NCI-H1417 (cell line): ENCODE measurements around the gene KAT2B.

ENCODE experiments used
- DNase-seq, 3 experiments: peaks; one replicate each; lab custom pipeline; 2025; lab: John Stamatoyannopoulos, UW

The KAT2B gene

DNA sequence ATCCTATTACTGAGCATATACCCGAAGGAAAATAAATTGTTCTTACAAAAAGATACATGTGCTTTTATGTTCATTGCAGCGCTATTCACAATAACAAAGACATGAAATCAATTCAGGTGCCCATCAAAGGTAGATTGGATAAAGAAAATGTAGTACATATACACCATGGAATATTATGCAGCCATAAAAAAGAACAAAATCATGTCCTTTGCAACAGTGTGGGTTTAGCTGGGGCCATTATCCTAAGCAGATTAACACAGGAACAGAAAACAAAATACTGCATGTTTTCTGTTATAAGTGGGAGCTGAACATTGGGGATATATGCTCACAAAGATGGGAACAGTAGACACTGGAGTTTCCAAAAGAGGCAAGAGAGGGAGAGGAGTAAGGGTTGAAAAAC, 103.3 kb downstream of the KAT2B start:
- no peak for DNase-seq

DNA sequence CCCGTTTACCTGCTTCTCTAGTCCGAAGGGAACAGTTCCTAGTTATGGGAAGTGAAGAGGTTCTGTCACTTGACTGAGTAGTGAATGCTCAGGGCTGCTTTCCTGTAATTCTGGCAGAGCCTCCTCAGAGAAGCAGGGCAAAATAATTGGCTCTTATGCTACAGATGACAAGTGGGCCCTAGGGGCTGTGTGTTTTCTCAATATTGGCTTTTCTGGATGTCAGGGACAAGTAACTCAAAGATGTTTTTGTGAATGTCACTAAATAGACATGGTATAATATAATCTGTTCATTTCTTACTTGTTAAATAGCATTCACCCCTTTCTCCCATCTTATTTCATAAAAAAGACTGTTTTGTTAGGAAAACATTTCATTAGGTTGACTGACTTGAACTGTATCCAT, 105.6 kb downstream of the KAT2B start:
- peak in 2 of 3 experiments; percentile 14 to 40 for DNase-seq

DNA sequence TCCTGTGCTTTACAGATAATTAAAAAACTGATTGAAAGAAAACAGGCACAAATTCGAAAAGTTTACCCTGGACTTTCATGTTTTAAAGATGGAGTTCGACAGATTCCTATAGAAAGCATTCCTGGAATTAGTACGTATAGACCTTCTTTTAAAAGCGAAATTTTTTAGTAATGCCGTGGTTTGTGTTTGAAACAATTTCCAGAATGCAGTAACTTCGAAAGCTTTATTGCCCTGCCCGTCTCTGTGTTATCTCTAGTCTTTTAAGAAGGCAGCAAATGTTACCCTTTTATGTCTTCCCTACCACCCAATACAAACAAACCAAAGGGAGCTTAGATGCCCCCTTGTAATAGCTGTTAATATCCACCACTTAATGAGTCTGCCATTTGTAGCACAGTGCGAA, 106.1 kb downstream of the KAT2B start:
- DNase-seq: no peak

DNA sequence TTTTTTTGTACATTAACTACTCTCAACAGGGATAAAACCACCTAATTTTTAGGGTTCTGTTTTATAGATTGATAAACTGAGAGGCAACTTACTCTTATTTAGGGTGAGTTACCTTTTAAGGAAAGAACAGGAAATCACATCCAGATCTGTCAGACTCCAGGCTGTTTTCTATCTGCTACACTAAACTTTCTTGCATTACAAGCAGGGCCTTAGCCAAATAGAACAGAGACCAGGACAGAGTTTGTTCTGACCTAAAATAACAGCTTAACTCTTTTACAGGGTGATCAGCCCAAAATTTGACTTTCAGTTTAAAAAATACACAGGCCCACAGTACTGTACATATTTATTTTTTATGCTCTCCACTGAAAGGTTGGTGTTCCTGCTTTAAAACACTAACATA, 107.1 kb downstream of the KAT2B start:
- DNase-seq: no peak

DNA sequence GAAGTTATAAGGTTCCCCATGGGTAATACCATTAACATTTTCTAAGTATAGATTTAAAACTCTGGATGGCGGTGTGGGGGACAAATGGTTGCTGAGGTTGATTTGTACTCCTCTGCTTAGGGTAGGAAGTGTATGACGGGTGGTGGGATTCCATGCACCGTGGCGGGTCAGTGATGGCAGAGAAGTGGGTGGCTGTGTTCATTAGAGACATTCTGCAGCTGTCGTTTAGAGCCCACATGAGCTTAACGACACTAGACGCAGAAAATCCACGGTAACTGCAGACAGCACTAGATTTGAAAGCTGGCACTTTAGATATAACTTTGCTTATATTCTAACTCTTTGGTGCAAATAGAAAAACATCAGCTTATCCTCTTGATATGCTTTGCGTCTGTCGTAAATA, 108.2 kb downstream of the KAT2B start:
- DNase-seq: peak in 1 of 3 experiments; percentile 0

DNA sequence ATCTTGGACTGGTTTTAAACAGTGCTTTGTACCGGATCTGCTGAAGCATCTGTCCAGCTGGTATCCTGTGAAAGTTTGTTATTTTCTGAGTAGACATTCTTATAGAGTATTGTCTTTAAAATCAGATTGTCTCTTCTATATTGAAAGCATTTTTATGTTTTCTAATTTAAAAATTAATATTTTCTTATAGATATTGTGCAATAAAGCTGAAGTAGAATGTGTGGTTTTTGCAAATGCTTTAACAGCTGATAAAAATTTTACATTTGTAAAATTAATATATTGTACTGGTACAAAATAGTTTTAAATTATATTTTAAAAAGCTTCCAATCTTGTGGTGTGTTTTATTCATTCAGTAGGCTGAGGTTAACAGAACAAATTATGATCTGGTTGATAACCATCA, 113.8 kb downstream of the KAT2B start:
- no peak for DNase-seq

DNA sequence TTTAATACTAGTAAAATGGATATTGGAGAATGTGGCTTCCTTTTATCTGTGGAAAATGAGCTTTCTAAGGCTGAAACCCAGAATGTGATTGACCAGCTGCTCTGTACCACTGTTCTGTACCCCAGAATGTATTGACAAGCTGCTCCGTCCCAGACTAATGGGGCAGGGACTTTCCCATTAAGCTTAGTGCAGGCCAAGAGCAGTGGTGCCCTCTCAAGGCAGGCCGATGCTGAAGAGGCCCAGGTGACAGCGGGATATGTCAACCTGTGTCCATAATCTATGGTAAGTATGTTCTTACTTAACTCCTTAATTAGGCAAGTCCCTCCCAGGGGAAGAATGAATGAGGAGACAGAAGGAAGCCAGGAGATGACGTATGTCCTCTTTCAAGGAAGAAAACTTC, 114.7 kb downstream of the KAT2B start:
- no peak for DNase-seq

DNA sequence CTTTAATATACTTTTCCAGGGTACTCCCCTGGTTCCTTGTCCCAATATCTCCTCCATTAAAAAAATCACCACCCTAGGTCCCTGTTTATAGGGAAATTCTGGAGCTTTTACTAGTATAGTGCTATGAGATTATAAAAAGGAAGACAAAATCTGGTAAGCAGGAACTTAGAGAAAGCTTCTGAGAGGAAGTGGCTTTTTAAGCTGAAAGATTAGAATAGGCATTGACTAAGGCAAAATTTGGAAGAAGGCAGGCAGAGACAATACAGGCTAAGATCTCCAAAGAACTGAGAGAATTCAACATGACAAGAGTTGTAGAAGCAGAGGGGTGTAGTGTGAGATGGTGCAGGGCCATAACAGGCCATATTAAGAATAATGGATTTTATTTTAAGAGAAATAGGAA, 120.0 kb downstream of the KAT2B start:
- no peak for DNase-seq

DNA sequence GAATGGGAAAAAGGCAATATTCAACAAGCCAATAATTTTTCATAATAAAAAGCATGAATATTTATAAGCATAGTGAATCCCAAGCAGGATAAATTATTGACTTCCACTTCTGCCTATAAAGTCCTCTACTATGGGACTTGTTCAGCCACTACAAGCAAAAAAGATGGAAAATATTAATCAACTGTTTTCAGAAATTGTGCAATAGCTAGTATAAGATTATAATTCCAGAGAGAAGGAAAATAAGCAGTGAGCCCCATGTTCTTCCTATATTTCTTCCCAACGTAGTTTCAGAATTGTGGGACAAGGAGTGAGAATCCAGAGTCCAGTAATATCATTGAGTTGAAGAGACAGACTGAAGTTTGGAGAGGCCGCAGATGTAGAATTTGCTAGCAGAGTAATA, 121.5 kb downstream of the KAT2B start:
- no peak for DNase-seq

DNA sequence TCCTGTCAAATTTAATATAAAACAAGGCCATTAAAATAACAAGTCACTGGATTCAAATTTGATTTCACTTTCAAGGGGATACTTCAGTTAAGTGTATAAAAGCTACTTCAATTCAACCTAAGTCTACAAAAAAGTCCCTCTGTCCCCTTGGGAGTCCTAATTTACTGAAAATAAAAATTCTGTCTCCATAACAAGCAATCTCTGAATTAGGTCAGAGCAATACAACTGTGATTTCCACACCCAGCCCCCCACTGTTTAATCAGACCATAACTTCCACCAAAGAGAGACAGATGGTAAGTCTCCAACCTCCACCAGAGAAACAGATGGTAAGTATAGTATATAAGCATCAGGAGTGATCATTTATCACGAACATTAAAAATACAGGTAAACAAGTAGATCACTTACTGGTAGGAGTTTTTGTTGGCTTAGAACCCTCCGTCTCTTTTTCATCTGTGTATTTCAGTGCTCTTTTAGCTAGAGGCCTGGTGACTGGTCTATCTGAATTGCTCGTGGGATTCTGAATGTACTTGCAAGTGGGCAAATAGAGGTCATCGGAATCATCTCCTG, 133.7 kb downstream of the KAT2B start:
- DNase-seq: peak in 2 of 3 experiments; percentile 11 to 81

DNA sequence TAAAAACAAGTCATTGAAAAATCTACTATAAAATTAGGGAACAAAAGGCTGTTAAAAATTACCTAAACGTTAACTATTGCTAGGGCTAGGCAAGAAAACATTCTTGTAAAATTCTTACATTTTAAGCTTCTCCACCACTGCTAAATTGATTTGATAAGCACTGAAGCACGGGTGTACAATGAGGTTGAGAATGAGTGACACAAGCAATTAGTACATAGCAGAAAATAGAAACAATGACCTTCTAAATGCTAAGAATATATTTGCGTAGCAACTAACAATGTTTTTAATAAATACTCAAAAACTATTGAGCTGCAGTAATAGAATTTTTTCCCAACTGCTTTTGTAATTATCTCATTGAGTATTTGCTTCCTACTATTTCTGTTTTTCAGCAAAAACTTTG, 141.0 kb downstream of the KAT2B start:
- no peak for DNase-seq

DNA sequence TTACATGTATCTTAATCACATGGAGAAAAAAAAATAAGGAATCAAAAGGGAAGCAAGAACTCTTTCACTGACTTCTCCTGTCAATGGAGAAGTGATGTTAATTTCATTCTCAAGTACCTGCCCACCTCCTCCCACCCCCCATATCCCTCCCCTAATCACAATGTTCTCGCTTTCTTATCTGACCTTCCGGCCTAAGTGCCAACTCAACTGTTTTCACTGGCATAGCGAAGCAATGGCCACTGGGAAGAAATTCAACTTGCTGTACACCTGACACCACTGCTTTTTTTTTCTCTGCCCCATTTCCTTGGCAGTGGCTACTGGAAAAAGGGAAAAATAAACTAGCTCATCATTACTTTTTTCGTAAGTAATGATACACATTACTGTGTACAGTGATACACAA, 142.0 kb downstream of the KAT2B start:
- DNase-seq: no peak

DNA sequence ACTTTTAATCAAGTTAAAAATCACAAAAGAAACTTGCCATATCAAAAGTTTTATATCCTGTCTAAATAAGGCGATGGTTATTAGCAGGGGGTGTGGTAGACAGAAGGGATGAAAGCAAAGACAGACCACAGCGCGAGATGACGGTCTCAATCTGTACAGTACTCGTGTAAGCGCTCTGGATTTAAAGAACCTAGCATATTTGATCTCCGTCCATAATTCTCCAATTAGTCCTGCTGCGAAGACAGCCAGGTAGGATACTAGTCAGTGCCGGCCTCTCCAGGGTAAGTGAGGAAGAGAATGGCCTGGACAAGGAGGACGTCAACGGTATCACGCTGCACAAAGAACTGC, 145.1 kb downstream of the KAT2B start:
- DNase-seq: peak; percentile 18 to 79 (median 62)

DNA sequence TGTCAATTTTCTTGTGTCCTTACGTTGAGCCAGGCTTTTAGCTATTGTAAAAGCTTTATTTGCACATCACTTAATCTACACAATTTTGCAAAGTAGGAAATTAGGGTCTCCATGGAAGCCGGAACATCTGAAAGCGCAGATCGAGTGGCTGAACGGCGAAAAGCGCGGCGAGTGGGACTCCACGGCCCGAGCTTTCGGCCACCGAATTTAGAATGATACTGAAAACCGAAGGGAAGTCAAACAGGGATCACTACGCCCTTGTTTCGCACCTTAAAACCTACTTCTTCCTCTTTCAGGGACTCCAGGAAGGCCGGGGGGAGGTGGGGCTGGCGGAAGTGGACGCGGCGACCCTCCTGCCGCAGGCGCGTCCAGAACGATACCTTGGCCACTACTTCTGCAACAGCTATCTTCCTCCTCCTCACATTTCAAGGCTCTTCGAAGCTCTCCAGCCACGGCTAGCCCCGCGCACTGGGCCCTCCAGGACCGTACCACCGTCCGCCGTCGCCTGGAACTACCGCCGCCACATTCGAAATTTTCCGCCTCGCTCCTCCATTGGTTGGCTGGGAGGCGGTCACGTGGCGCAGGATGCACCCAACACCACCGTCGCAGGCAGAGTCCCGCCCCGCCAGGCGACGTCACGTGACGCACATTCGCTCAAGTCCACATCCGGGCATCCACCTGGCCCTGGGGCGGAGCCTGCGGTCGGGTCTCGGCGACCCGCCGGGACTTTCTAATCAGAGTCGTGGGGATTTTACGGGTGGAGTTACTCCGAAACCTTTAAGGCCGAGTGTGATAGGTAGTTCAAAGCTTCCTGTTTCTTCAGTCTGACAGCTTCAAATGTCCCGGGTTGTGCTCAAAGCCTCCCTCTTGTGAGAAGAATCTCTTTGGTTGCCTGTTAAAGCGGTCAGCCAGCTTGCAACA, 145.7 kb downstream of the KAT2B start, which contains the start of gene SGO1:
Gene SGO1 (minus strand): TSS at position 528 of the 921 bp plus-strand sequence. CDS start 2,179 bp downstream, outside the sequence.
- peak; percentile 91 to 97 (median 95) for DNase-seq

DNA sequence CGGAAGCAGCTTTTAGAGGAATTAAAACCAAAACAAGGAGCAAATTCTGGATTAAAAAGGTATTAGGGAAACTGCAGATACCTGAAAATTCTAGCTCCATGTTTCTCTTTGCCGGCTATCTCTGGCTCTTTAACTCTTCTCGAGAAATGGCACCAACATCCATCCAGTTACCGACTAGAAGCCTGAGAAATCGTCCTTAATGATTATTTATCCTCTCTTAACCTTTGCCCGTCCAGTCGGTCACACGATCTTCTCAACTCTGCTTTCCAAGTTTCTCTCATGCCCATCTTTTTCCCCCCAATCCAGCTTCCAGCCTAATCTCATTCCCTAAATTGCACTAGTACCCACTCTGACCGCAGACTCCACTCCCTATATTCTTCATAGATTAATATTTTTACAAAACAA, 146.4 kb downstream of the KAT2B start:
- no peak for DNase-seq

DNA sequence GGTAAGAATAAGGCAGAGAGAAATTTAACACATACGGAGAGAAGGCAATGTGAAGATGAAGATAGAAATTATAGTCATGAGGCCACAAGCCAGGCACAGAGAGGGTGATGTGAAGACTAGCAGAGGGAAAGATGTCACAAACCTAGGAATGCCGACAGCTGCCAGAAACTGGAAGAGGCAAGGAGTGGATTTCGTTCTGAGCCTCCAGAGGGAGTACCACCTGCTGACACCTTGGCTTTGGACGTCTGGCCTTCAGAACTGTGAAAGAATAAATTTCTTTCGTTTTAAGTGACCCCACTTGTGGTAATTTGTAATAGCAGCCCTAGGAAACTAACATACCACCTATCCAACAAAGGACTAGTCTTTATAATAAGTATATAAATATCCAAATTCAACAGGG, 150.7 kb downstream of the KAT2B start:
- DNase-seq: no peak

DNA sequence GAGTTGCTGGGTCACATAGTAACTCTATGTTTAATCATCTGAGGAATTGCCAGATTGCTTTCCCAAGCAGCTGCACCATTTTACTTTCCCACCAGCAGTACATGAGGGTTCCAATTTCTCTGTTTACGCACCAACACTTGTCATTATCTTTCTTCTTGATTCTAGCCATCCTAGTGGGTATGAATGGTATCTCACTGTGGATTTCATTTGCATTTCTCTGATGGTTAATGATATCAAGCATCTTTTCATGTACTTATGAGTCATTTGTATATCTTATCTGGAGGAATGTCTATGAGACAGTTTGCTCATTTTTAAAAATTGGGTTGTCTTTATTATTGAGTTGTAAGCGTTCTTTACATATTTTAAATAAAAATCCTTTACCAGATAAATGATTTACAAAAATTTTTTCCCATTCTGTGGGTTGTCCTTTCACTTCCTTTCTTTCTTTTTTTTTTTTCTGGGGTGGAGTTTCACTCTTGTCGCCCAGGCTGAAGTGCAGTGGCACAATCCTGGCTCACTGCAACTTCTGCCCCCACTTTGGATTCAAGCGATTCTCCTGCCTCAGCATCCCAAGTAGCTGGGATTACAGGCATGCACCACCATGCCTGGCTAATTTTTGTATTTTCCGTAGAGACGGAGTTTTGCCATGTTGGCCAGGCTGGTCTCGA, 154.7 kb downstream of the KAT2B start:
- no peak for DNase-seq

DNA sequence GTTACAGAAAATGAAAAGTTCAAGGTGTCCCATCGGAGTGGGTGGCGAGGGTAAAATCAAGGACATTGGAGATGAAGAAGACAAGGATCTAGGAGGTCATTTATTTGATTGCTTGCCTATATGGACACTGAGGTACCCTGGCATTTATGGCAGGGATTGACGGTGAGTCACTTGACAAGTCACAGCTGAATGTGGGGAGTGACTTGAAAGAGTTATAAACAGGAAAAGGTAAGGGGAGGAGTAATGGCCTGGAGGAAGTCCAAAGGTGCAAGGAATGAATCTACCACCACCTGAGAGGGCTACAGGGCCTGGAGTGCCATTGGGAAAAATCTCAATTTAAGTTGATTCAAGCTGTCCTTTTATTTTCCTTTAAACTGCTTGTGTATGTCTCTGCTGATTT, 157.5 kb downstream of the KAT2B start:
- no peak for DNase-seq

DNA sequence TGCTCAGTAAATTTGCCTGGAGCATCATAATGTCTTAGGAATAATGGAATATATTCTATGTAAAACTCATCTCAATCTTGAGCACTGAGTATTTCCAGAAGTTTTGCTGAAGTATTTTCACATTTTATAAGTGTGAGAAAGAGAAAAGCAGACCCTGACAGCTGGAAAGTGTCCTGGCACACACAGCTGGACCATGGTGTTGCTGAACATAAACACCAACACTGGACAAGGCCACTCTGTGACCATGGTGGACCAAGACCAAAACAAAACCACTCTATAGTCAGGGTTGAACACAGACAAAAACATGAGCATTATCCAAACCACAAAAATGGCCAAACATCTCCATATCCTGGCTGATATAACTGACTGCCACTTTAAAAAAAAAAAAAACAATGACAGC, 160.9 kb downstream of the KAT2B start:
- DNase-seq: no peak
